ENCODE results near the gene FGGY.

DNA sequence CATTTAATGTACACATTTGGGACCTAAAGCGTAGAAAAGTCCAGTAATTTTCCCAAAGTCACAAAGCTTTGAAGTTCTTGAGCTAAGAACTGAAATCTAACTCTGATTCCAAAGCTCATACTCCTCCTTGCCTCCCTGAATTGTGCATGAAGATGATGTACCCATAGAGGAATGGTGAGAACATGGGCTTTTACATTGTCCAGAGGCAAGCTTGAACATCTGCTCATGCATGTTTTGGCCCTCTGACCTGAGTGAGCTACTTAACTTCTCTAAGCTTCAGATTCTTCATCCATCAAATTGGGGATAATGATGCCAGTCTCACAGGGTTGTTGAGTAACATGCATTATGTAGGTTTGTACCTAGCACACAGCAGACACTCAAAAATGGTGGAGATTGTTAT lies 259.5 kb downstream of the FGGY start:
- TF ChIP-seq, protein P1, sequence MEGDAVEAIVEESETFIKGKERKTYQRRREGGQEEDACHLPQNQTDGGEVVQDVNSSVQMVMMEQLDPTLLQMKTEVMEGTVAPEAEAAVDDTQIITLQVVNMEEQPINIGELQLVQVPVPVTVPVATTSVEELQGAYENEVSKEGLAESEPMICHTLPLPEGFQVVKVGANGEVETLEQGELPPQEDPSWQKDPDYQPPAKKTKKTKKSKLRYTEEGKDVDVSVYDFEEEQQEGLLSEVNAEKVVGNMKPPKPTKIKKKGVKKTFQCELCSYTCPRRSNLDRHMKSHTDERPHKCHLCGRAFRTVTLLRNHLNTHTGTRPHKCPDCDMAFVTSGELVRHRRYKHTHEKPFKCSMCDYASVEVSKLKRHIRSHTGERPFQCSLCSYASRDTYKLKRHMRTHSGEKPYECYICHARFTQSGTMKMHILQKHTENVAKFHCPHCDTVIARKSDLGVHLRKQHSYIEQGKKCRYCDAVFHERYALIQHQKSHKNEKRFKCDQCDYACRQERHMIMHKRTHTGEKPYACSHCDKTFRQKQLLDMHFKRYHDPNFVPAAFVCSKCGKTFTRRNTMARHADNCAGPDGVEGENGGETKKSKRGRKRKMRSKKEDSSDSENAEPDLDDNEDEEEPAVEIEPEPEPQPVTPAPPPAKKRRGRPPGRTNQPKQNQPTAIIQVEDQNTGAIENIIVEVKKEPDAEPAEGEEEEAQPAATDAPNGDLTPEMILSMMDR (IDR thresholded peaks at IDR 0.05): no peak
- no peak for TF ChIP-seq EZH2 (IDR thresholded peaks at IDR 0.05; ENCODE audit: borderline replicate concordance, insufficient read depth, low read depth, low read length, poor library complexity, severe bottlenecking)
